Psoas muscle (tissue), 8 donors: Measurements from ENCODE around the gene TP53RK. TPM values are rescaled to one million over a fixed set of nuclear protein-coding genes. Genes with fewer than 3 reads are reported as not detected.

Experiments used
- ATAC-seq, 4 donors: fragments of 200-7000 bp; cut with Tn5 transposase; one replicate each; pipeline ENCODE4 v1.9.1; 2020; ENCODE audit warnings: moderate library complexity in 3 of 4, mild to moderate bottlenecking in 2 of 4
- DNase-seq, 2 donors: peaks; one replicate each; pipeline ENCODE4 v3.0.0-alpha.2; 2020
- H3K27ac ChIP-seq: fragments of 200-600 bp; one replicate; pipeline ENCODE4 v1.8.0; 2022
- H3K27me3 ChIP-seq, 3 donors: fragments of 200-600 bp in 1 of 3; one replicate each; pipeline versions ENCODE4 v1.6.1 to v1.8.0; 2013 to 2022; ENCODE audit warnings: low read length in 2 of 3, mild to moderate bottlenecking in 2 of 3, moderate library complexity in 1 of 3; ENCODE audit not compliant: insufficient read depth in 3 of 3
- H3K36me3 ChIP-seq, 2 donors: fragments of 200-600 bp in 1 of 2; one replicate each; pipeline versions ENCODE4 v1.6.1 to v1.8.0; 2013 to 2022; ENCODE audit warnings: low read depth in 1 of 2, mild to moderate bottlenecking in 1 of 2, moderate library complexity in 1 of 2; ENCODE audit not compliant: insufficient read depth in 1 of 2
- H3K4me1 ChIP-seq: fragments of 200-600 bp; one replicate; pipeline ENCODE4 v1.8.0; 2022
- H3K4me3 ChIP-seq: fragments of 200-600 bp; one replicate; pipeline ENCODE4 v1.8.0; 2022; ENCODE audit warnings: mild to moderate bottlenecking
- H3K9me3 ChIP-seq: fragments of 200-600 bp; one replicate; pipeline ENCODE4 v1.8.0; 2022
- CTCF ChIP-seq: fragments of 200-600 bp; IDR thresholded peaks from one replicate; pipeline ENCODE4 v1.8.0; 2022; ENCODE audit warnings: antibody characterized with exemption
- WGBS, 3 donors: extraction: QIAGEN DNeasy Blood & Tissue Kit; methylation state at CpG; one replicate each; pipeline versions ENCODE4 v1.1.6 to v1.1.7; 2013; 5-methylcytosine and 5-hydroxymethylcytosine counted together
- intact Hi-C, 2 donors: fragments of 100-400 bp; cut with DNase I; formaldehyde crosslinking; loops; one replicate each; pipeline versions ENCODE4 v1.11.0 to v1.14.2; 2022
- polyA plus RNA-seq, 3 donors: library from polyadenylated mRNA; stranded (reverse); fragments of 200-250 nt; gene quantifications; one replicate each; pipeline ENCODE4 v1.2.3, GENCODE V29; 2013
- total RNA-seq, 4 donors: library from RNA; stranded (reverse); fragmentation: NEBNext Ultra II Directional in 2 of 4; extraction: Animal tissue kit (Norgen Biotek cat#: 25700) in 2 of 4; gene quantifications; one replicate each; pipeline versions ENCODE4 v1.2.1 to v1.2.4, GENCODE V29; 2021 to 2023
- donor health status: healthy with polysubstance abuse.
- donor health status: DM: no; HTN: no; CAD: no; lungs with moderate emphysema.
- donor health status: Bipolar disorder and iron deficiency.
- donor health status: healthy.
- donor health status: DM: yes; HTN: yes; CAD: no.
- donor health status: DM: no; HTN: no; CAD: no.
- donor health status: DM: no; HTN: no; CAD: no.
- donor health status: DM: yes; HTN: yes; CAD: no.

The TP53RK gene
- total and polyA plus RNA-seq, 7 donors: 5.8 to 12.9 (median 9.3) TPM

DNA sequence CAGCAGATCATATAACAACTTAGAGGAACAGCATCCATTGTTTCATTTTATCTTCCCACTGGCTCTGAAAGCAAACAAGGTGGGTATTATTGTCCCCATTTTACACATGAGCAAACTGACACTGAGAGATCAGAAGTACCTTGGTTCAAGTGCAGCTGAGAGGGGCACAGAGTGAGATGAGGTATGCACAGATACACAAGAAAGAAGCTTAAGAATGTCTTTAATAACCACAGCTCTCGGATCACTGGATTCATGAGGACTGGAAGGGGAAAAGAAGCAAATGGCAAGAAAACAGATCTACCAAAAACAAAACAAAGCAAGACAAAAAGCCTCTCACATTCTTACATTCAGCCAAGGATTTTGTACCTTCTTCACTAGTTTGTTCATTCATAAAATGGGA lies 30.8 kb upstream of the TP53RK start:
- no peak overlapping the region for H3K27ac ChIP-seq
- H3K27me3 ChIP-seq: peaks cover 0 to 3% (median under 1%) of the 10 kb centered on the region in 3 donors
- DNase-seq: no peak
- intact Hi-C loops: no loop called here
- H3K36me3 ChIP-seq: no peaks in the 10 kb centered on the region
- no peak overlapping the region for H3K4me3 ChIP-seq
- WGBS, 3 donors: 89 to 100% (median 100%) methylated on average over 1 of the region's 1 CpG
- TF ChIP-seq CTCF: no peak
- H3K4me1 ChIP-seq: no peaks in the 10 kb centered on the region
- peaks cover 9% of the 10 kb centered on the region for H3K9me3 ChIP-seq
- no peak for ATAC-seq

GRCh38 chr20:46717818-46718541 lies 28.7 kb upstream of the TP53RK start:
- TF ChIP-seq CTCF: no peak
- Histone ChIP-seq H3K9me3 (peaks cover 9% of the 10 kb centered on the region), H3K4me1 (no peaks in the 10 kb centered on the region), H3K27me3 (peaks cover 0 to 3% (median 3%) of the 10 kb centered on the region in 3 donors), H3K27ac (no peak overlapping the region), H3K4me3 (no peak overlapping the region), H3K36me3 (no peaks in the 10 kb centered on the region)
- no peak for ATAC-seq
- DNase-seq: no peak
- WGBS, 3 donors: 86 to 89% (median 86%) methylated on average over 9 of the region's 9 CpGs
- intact Hi-C loops: no loop called here

- Histone ChIP-seq H3K27ac (no peak overlapping the region), H3K4me3 (no peak overlapping the region), H3K9me3 (peaks cover under 1% of the 10 kb centered on the region), H3K4me1 (no peaks in the 10 kb centered on the region), H3K36me3 (no peaks in the 10 kb centered on the region), H3K27me3 (peaks cover 0 to 9% (median 8%) of the 10 kb centered on the region in 3 donors)
- no peak for TF ChIP-seq CTCF
- peak in 2 of 4 donors; percentile 58 to 68 for ATAC-seq
- intact Hi-C loops: no loop called here
- WGBS, 3 donors: 28 to 34% (median 33%) methylated on average over 4 of the region's 4 CpGs
- peak; percentile 57 to 64 for DNase-seq
Measured at GRCh38 chr20:46715292-46715756, 26.1 kb upstream of the TP53RK start.

DNA sequence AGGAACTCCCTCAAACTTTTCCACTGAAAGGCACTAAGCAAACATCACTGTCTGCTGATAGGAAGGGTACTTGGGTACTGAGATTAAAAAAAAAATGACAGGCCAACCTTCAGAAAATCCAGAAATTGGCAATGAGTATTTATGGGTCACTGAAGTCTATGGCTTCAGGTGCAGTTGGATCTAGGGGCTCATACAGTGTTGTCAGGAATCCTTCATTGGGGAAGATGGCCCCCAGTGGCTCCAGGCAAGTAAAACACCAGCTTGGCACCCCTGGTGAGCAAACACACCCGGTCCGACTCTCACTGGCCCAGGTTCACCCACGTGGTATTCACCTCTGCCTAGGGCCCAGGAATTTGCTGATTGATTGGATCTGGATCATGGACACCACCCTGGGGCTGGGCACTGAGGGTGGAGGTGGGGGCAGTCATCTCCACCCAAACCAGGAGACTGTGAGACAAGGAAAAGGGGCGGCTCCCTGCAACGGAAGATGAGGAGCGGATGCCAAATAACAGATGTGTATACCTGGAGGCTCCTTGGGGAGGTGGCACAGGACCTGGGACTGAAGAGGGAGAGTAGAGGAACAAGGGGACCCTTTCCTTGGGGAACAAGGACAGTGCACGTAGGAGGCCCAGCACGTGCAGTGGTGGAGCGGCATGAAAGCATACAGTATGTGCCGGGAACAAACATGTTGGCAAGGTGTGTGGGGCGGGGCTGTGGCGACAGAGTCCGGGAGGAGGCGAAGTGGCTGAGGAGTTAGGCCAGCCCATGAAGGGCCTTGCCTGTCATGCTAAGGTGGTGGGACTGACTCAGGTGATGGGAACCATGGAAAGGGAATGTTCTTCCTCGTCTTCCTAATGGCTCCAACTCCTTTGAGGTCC lies 25.0 kb upstream of the TP53RK start:
- no peak for ATAC-seq

More for the DNA sequence above, 25.0 kb upstream of the TP53RK start:
- Histone ChIP-seq H3K36me3 (no peaks in the 10 kb centered on the region), H3K4me3 (no peak overlapping the region), H3K27me3 (peaks cover 0 to 20% (median 12%) of the 10 kb centered on the region in 3 donors), H3K27ac (no peak overlapping the region), H3K9me3 (no peaks in the 10 kb centered on the region), H3K4me1 (no peaks in the 10 kb centered on the region)
- WGBS, 3 donors: 89% methylated on average over 15 of the region's 15 CpGs
- TF ChIP-seq CTCF: no peak
- intact Hi-C loops: no loop called here
- no peak for DNase-seq
